GM12878 (cell line): ENCODE results near the gene LPIN2. TPM values are rescaled to one million over a fixed set of nuclear protein-coding genes. Genes with fewer than 3 reads are reported as not detected.

Source experiments
- ATAC-seq: fragments of 200-7000 bp; cut with Tn5 transposase; 3 replicates; pipeline ENCODE4 v1.9.1; 2020; ENCODE audit warnings: mild to moderate bottlenecking, moderate library complexity
- BruUV-seq: library from RNA; stranded (reverse); fragments of 400-500 nt; replicated peaks from 2 replicates; lab custom pipeline; 2021; lab: Mats Ljungman, UMichigan
- CTCF ChIA-PET: fragments of 300-600 bp; sonication (Branson Sonifier 250); formaldehyde crosslinking; extraction: SDS; loops from one replicate; lab custom pipeline; 2021; ENCODE audit warnings: inconsistent platforms; lab: Yijun Ruan, JAX
- POLR2A ChIA-PET: fragments of 350-600 bp; formaldehyde crosslinking; extraction: SDS; loops from one replicate; lab custom pipeline; 2021; ENCODE audit warnings: inconsistent platforms; lab: Charles Lee
- RAD21 ChIA-PET: fragments of 300-600 bp; sonication (Branson Sonifier 250); formaldehyde crosslinking; loops from one replicate; lab custom pipeline; 2023; ENCODE audit warnings: antibody characterized with exemption; ENCODE audit not compliant: unreplicated experiment; lab: Charles Lee
- SMC1A ChIA-PET: fragments of 300-600 bp; sonication (Branson Sonifier 250); formaldehyde crosslinking; loops from one replicate; lab custom pipeline; 2023; ENCODE audit not compliant: unreplicated experiment, uncharacterized antibody; lab: Charles Lee
- DNase-seq: peaks from one replicate; pipeline ENCODE4 v3.0.0-alpha.2; 2011; ENCODE audit warnings: low read depth, low spot score
- FAIRE-seq: peaks from 3 replicates; lab custom pipeline; 2011; peaks lifted over from hg19 to GRCh38; lab: Jason Lieb, UNC
- H2AFZ ChIP-seq: 2 replicates; pipeline ENCODE4 v1.6.0; 2011; ENCODE audit warnings: low read depth, low read length, control low read depth; ENCODE audit not compliant: control insufficient read depth
- H3K27ac ChIP-seq: 2 replicates; pipeline ENCODE4 v1.5.1; 2011; ENCODE audit warnings: control low read depth; ENCODE audit not compliant: control insufficient read depth, insufficient read depth
- H3K27me3 ChIP-seq, 2 experiments: replicated peaks in 1 of 2; 2 replicates each; pipeline versions ENCODE4 v1.6.0 to v1.6.1; 2011; ENCODE audit warnings: low read length in 1 of 2; ENCODE audit not compliant: control insufficient read depth in 2 of 2, insufficient read depth in 2 of 2
- H3K36me3 ChIP-seq, 2 experiments: 2 replicates each; pipeline ENCODE4 v1.5.1; 2011; ENCODE audit warnings: low read length in 1 of 2; ENCODE audit not compliant: control insufficient read depth in 2 of 2, insufficient read depth in 2 of 2
- H3K4me1 ChIP-seq: 2 replicates; pipeline ENCODE4 v1.6.1; 2011; ENCODE audit warnings: mild to moderate bottlenecking, low read length, moderate library complexity, mixed read lengths; ENCODE audit not compliant: control insufficient read depth, insufficient read depth
- H3K4me2 ChIP-seq: 2 replicates; pipeline ENCODE4 v1.6.0; 2011; ENCODE audit warnings: control low read depth; ENCODE audit not compliant: control insufficient read depth, insufficient read depth
- H3K4me3 ChIP-seq: fragments of 200-600 bp; sonication (generic); 2 replicates; pipeline ENCODE4 v1.5.1; 2016
- H3K79me2 ChIP-seq: 2 replicates; pipeline ENCODE4 v1.6.0; 2011; ENCODE audit warnings: low read length; ENCODE audit not compliant: control insufficient read depth, insufficient read depth
- H3K9ac ChIP-seq: 2 replicates; pipeline ENCODE4 v1.8.0; 2011; ENCODE audit warnings: low read length, control low read depth, mixed read lengths; ENCODE audit not compliant: control insufficient read depth, insufficient read depth
- H3K9me3 ChIP-seq: replicated peaks from 3 replicates; pipeline ENCODE4 v1.5.1; 2011; ENCODE audit warnings: mild to moderate bottlenecking, low read length; ENCODE audit not compliant: control insufficient read depth, insufficient read depth
- H4K20me1 ChIP-seq: 2 replicates; pipeline ENCODE4 v1.6.0; 2011; ENCODE audit not compliant: control insufficient read depth, insufficient read depth
- CTCF ChIP-seq, 3 experiments: IDR thresholded peaks in 2 of 3; conservative IDR thresholded peaks in 1 of 3; 2 replicates each; pipeline ENCODE4 v1.5.1; 2011; ENCODE audit warnings: low read depth in 3 of 3, low read length in 3 of 3, mild to moderate bottlenecking in 3 of 3, control low read depth in 2 of 3, moderate library complexity in 2 of 3, inconsistent platforms in 1 of 3, mixed read lengths in 1 of 3; ENCODE audit not compliant: control insufficient read depth in 2 of 3, insufficient read depth in 1 of 3; ENCODE audit errors: extremely low read depth in 1 of 3
- MAX ChIP-seq: IDR thresholded peaks from 2 replicates; pipeline ENCODE4 v1.6.1; 2012; ENCODE audit warnings: low read depth, low read length, improper control_type of control experiment
- NBN ChIP-seq: fragments of 450-650 bp; IDR thresholded peaks from 2 replicates; pipeline ENCODE4 v1.6.1; 2016
- PKNOX1 ChIP-seq: fragments of 450-650 bp; IDR thresholded peaks from 2 replicates; pipeline ENCODE4 v1.6.1; 2016; ENCODE audit warnings: mild to moderate bottlenecking
- POLR2AphosphoS2 ChIP-seq: IDR thresholded peaks from 2 replicates; pipeline ENCODE4 v1.6.1; 2011; ENCODE audit warnings: low read depth, mild to moderate bottlenecking, low read length, improper control_type of control experiment, moderate library complexity
- RELB ChIP-seq: fragments of 450-650 bp; IDR thresholded peaks from 2 replicates; pipeline ENCODE4 v1.6.1; 2017; ENCODE audit warnings: low read depth, mild to moderate bottlenecking, moderate library complexity
- SUPT20H ChIP-seq: IDR thresholded peaks from 2 replicates; pipeline ENCODE4 v1.6.1; 2011; ENCODE audit warnings: low read depth, mild to moderate bottlenecking, low read length, moderate library complexity, borderline replicate concordance; ENCODE audit not compliant: control insufficient read depth
- ZNF384 ChIP-seq: IDR thresholded peaks from 2 replicates; pipeline ENCODE4 v1.6.1; 2012; ENCODE audit warnings: low read depth, mild to moderate bottlenecking, low read length, improper control_type of control experiment, borderline replicate concordance
- WGBS: methylation state at CpG from one replicate; pipeline ENCODE4 v1.1.6; 2016; ENCODE audit warnings: low lambda C conversion rate; ENCODE audit not compliant: insufficient replicate concordance, insufficient coverage; ENCODE audit errors: missing lambda C conversion rate; 5-methylcytosine and 5-hydroxymethylcytosine counted together
- in situ Hi-C: fragments of 300-500 bp; cut with MboI; formaldehyde crosslinking; loops from 9 replicates; pipeline ENCODE4 v1.14.3; 2018; ENCODE audit warnings: mixed read lengths
- intact Hi-C: fragments of 100-400 bp; cut with micrococcal nuclease; formaldehyde crosslinking; loops from one replicate; pipeline ENCODE4 v1.14.2; 2022; ENCODE audit not compliant: unreplicated experiment
- polyA plus RNA-seq, 11 experiments: library from polyadenylated mRNA; depleted of rRNA in 4 of 11; unstranded in 6 of 11; stranded (reverse) in 5 of 11; fragments of >200 nt; fragmentation: Nextera tagmentation in 4 of 11; fragmentation: Illumina TruSeq in 1 of 11; extraction: Ambion mirVana in 4 of 11; extraction: Trizol in 1 of 11; gene quantifications; 1 replicate in 1 of 11; 2 replicates in 10 of 11; pipeline versions ENCODE4 v1.2.1 to v1.2.3, GENCODE V29; 2011 to 2016; ENCODE audit warnings: inconsistent platforms in 2 of 11, missing spikeins in 2 of 11, low read depth in 1 of 11
- total RNA-seq, 4 experiments: library from RNA; depleted of rRNA in 3 of 4; stranded (reverse); fragments of >200 nt in 3 of 4; fragmentation: Illumina TruSeq in 1 of 4; extraction: Trizol in 1 of 4; gene quantifications; 2 replicates each; pipeline versions ENCODE4 v1.2.1 to v1.2.3, GENCODE V29; 2013 to 2021

LPIN2 gene
- total and polyA plus RNA-seq, 10 of the 15 experiments (the other 5 are each of a cell fraction or from before 2014, with no cell fraction given) = 4.1 to 28.0 (median 15.9) TPM

- peak overlapping the region; percentile 29 for H2AFZ ChIP-seq
- no peak for FAIRE-seq
- CTCF ChIA-PET = interaction anchor here (0.8 to 8.8 kb wide), 15 partner anchors 12 to 263 kb away, joined by 3 to 285 read pairs (median 6); no protein-coding TSS in a partner anchor
- peak; percentile 16 for ATAC-seq
- peak overlapping the region; percentile 48; the same call in 1 of the 2 replicates for H3K9ac ChIP-seq
- SMC1A ChIA-PET = interaction anchor here (0.9 to 8.6 kb wide), 18 partner anchors 10 to 263 kb away, joined by 3 to 334 read pairs (median 6); no protein-coding TSS in a partner anchor
- H3K27me3 ChIP-seq = no peaks in the 10 kb centered on the region
- TSS peak; percentile 18 for BruUV-seq
- H3K79me2 ChIP-seq = peaks cover 76% of the 10 kb centered on the region
- H3K4me1 ChIP-seq = peaks cover 47% of the 10 kb centered on the region
- TF ChIP-seq MAX (no peak), RELB (peak; percentile 30; the same call in 1 of the 2 replicates), POLR2AphosphoS2 (no peak), ZNF384 (peak; percentile 68; the same call in 1 of the 2 replicates), PKNOX1 (peak; percentile 45; the same call in 1 of the 2 replicates), SUPT20H (no peak), CTCF (IDR thresholded peaks at IDR 0.05 in 2 of 3, conservative IDR thresholded peaks at IDR 0.05 in 1 of 3; ENCODE audit: control insufficient read depth in 2 of 3, extremely low read depth in 1 of 3, insufficient read depth in 1 of 3, low read depth in 3 of 3, low read length in 3 of 3) (0 out of 6 replicates have a peak, but pooled peaks of 1 of the 3 experiments have one; percentile 5), NBN (peak; percentile 26; the same call in 1 of the 2 replicates)
- POLR2A ChIA-PET = interaction anchor here (0.8 to 5.6 kb wide), 10 partner anchors 8 to 195 kb away, joined by 3 to 124 read pairs (median 4); no protein-coding TSS in a partner anchor
- in situ Hi-C loops (no loop called here), intact Hi-C loops (loop anchor here (5.0 kb wide), 1 partner anchor 265 kb away; the partner anchor contains the start of gene MYL12A)
- no peaks in the 10 kb centered on the region for H3K36me3 ChIP-seq
- H3K4me3 ChIP-seq = peak overlapping the region; percentile 43
- H4K20me1 ChIP-seq = no peaks in the 10 kb centered on the region
- H3K9me3 ChIP-seq = no peaks in the 10 kb centered on the region
- no peak for DNase-seq
- H3K4me2 ChIP-seq = peak overlapping the region; percentile 79
- WGBS = 97% methylated on average over 2 of the region's 2 CpGs
- H3K27ac ChIP-seq = peak overlapping the region; percentile 75
- RAD21 ChIA-PET = interaction anchor here (0.9 to 8.5 kb wide), 14 partner anchors 10 to 265 kb away, joined by 3 to 238 read pairs (median 6); partner anchors contain the start of gene MYL12A
Observed at GRCh38 chr18:2982452-2983269, 30.3 kb downstream of the LPIN2 start.
